Activated gamma-delta T cell treated with anti-CD3 and anti-CD28 coated beads, Interleukin-2, amount 50 U/mL, for 16 hours (primary cell): ENCODE results near the gene TPD52L1.

ENCODE experiments used
- DNase-seq: peaks from one replicate; pipeline ENCODE4 v3.0.0-alpha.2; 2020; ENCODE audit warnings: low read depth

The TPD52L1 gene

GRCh38 chr6:125307150-125307838 lies 153.7 kb downstream of the TPD52L1 start:
- DNase-seq = no peak

- DNase-seq = no peak
These were observed 154.5 kb downstream of the TPD52L1 start for GRCh38 chr6:125307964-125308615.

DNA sequence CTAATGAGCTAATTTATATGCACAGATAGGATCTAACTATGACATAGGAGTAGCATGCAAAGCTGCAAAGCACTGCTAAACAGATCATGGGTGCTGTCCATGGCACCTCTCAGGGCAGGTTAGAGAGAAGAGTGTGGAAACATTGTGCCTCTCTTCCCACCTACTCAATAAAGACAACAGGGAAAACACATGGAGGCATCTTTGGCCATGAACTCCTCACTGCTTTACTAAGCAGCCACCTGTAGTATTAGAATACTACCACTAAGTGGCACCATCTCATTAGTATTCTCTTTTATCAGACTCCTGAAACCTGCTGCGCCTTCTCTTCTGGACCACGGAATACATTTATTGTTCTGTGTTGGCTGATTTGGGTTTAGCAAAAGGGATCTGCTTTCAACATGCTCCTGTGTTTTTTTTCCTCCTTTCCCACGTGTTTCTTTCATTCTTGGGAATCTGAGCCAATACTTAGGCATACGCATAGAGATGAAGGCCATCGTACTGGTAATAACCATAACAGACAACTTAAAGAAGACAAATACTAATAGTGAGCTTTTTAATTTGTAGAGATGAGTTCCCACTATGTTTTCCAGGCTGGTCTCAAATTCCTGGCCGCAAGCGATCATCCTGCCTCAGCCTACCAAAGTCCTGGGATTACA lies 157.5 kb downstream of the TPD52L1 start:
- no peak for DNase-seq

GRCh38 chr6:125312478-125312877 lies 158.9 kb downstream of the TPD52L1 start:
- no peak for DNase-seq

DNA sequence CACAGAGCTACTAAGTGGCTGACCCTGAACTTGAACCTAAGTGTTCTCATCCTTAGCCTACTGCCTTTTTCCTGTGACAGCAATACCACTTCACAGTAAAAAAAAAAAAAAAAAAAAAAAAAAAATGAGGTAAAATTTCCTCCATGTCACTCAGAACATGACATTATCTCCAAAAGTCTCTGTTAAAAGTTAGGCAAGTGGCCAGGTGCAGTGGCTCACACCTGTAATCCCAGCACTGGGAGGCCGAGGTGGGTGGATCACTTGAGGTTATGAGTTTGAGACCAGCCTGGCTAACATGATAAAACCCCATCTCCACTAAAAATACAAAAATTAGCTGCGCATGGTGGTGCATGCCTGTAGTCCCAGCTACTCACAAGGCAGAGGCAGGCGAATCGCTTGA lies 159.4 kb downstream of the TPD52L1 start:
- no peak for DNase-seq
